ENCODE measurements around the gene MEA1. TPM values are rescaled to one million over a fixed set of nuclear protein-coding genes. Genes with fewer than 3 reads are reported as not detected.

Gene MEA1
- total RNA-seq, 2 donors from 2014 or later, result 29.6 to 50.3 TPM

DNA sequence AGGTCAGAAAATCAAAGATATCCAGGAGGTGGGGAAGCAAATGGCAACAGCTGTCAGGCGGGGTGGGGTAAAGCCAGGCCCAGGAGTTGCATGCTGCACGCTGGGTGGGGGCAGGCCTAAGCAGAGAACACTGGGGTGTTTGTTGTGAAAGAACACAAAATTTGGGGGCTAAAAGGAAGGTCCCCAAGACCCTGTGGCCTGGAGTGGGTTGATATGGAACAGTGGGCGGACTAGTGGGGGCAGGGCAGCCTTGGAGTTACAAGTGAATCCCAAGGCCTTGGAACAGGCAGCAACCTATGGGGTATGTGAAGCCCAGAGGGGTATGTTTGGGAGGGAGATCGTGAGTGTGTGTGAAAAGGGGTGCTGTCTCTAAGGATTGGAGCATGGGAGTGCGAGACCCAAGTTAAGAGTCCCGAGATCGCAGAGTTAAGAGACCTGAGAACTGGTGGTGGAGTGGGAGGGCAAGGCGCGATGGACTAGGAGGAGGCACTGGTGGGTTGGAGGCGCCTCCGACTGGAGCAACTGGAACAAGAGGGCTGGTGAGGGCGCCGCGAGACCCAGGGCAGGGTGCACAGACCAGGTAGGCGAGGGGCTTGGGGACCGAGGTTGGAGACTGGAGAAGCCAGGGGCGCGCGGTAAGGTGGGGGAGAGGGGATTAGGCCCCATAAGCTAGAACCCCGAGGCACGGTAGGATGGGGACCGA is 39.2 kb upstream of the MEA1 start:
- no peak for DNase-seq (ENCODE audit: low spot score)
- H3K27me3 ChIP-seq, result no peaks in the 10 kb centered on the region

DNA sequence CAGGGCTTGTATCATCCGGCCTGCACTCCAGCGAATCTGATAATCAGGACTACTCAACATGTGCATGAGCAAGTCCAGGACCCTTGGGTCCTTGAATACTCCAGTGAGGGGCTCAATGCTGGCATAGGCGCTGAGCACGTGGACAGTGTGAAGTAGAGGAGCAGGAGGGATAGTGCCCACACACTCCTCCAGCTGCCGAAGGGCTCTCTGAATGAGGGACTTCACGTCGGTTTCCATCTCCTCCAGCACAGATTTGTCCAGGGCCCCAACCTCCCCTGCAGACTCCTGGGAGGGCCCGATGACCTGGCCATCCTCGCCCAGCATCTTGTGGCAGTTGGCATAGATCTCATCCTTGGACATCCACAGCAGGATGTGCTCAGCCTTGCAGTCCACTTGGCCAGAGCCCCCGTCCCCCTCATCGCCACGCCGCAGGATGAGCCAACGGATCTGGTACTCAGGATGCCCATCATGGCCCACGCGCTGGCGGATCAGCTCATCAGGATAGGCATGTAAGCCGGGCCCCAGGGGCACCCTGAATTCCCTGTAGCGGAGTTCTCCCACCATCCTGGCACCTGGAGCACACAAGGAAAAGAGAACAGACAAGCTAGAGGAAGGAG is 38.6 kb upstream of the MEA1 start:
- peak overlapping the region; percentile 92 to 96 for H3K27ac ChIP-seq
- TF ChIP-seq, protein P1, sequence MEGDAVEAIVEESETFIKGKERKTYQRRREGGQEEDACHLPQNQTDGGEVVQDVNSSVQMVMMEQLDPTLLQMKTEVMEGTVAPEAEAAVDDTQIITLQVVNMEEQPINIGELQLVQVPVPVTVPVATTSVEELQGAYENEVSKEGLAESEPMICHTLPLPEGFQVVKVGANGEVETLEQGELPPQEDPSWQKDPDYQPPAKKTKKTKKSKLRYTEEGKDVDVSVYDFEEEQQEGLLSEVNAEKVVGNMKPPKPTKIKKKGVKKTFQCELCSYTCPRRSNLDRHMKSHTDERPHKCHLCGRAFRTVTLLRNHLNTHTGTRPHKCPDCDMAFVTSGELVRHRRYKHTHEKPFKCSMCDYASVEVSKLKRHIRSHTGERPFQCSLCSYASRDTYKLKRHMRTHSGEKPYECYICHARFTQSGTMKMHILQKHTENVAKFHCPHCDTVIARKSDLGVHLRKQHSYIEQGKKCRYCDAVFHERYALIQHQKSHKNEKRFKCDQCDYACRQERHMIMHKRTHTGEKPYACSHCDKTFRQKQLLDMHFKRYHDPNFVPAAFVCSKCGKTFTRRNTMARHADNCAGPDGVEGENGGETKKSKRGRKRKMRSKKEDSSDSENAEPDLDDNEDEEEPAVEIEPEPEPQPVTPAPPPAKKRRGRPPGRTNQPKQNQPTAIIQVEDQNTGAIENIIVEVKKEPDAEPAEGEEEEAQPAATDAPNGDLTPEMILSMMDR (IDR thresholded peaks at IDR 0.05), result no peak
- peaks cover 0 to 23% of the 10 kb centered on the region in 2 donors for H3K4me1 ChIP-seq
- H3K36me3 ChIP-seq, result peaks cover 40% of the 10 kb centered on the region
- H3K9me3 ChIP-seq, result no peaks in the 10 kb centered on the region
- H3K27me3 ChIP-seq, result no peaks in the 10 kb centered on the region
- H3K4me3 ChIP-seq, result no peak overlapping the region
- no peak for DNase-seq (ENCODE audit: low spot score)

More for the DNA sequence above, 39.2 kb upstream of the MEA1 start:
- Histone ChIP-seq H3K9me3 (no peaks in the 10 kb centered on the region), H3K4me3 (peak overlapping the region; percentile 69 to 71), H3K36me3 (peaks cover 42% of the 10 kb centered on the region), H3K27ac (peak overlapping the region; percentile 92 to 96), H3K4me1 (peaks cover 0 to 29% of the 10 kb centered on the region in 2 donors)
- TF ChIP-seq, protein P1 (IDR thresholded peaks at IDR 0.05), result no peak

DNA sequence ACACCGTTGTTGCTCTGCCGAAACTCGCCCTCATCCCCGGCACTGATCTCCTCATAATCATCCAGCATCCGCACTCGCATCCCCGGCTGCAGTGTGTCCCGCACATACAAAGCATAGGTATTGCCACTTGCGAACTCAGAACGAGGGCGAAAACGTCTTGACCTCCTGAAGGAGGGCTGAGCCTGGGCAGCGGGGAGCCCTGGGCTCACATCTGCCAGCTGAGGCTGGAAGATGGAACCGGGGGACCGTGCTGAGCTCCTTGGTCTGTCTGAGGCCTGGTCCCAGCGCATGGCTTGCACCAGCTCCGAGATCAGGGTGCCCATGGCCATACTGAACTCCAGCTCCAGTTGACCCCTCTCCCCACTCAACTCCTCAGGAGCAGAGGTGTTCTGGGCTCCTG is 37.2 kb upstream of the MEA1 start:
- Histone ChIP-seq H3K27ac (no peak overlapping the region), H3K9me3 (no peaks in the 10 kb centered on the region), H3K27me3 (no peaks in the 10 kb centered on the region), H3K36me3 (peaks cover 36% of the 10 kb centered on the region), H3K4me3 (no peak overlapping the region), H3K4me1 (peaks cover 0 to 23% of the 10 kb centered on the region in 2 donors)
- no peak for DNase-seq (ENCODE audit: low spot score)
- TF ChIP-seq, protein P1 (IDR thresholded peaks at IDR 0.05), result no peak

DNA sequence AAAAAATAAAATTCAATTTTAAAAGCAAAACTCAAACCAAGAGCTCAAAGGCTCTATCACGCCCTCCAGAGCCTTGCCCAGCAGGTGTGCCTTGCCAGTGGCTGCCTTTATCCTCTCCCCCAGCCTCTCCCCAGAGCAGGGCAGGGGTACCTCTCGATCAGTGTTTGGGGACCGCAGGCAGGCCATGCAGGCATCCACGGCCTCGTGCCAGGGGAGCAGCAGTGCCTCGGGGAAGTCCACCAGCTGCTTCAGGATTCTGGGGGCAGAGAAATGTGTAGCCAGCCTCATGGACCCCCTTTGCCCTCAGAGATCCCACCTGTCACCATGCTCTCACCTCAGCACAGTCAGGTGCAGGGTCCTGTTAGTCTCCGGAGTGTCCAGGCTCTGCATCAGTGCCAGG is 34.3 kb upstream of the MEA1 start:
- peaks cover 51% of the 10 kb centered on the region for H3K36me3 ChIP-seq
- peaks cover 0 to 12% of the 10 kb centered on the region in 2 donors for H3K4me1 ChIP-seq
- no peak overlapping the region for H3K4me3 ChIP-seq
- no peaks in the 10 kb centered on the region for H3K27me3 ChIP-seq
- H3K27ac ChIP-seq, result no peak overlapping the region
- TF ChIP-seq, protein P1 (IDR thresholded peaks at IDR 0.05), result no peak
- DNase-seq (ENCODE audit: low spot score), result no peak
- no peaks in the 10 kb centered on the region for H3K9me3 ChIP-seq

DNA sequence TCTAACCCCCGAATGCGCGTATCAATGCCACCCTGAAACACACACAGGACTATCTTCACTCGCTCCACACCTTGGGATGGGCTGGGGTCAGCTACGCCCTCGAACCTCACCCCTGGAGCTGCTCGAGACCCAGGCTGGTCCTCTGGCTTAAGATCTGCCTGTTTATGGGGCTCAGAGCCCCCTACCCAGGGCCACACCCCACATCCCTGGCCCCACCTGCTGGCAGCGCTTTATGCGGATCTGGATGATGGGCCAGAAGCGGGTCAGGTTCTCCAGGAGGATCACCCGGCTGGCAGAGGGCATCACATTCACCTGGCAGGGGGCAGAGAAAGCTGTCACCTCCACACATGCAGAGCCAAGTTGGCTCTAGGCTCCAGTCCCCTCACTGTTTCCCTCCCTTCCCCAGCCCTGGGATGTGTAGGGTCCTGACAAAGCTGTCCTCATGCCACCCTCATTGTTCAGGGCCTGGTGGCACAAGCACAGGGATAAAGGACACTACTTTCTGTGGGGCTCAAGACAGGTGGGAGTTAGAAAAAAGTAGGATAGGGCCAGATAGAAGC is 31.7 kb upstream of the MEA1 start:
- DNase-seq (ENCODE audit: low spot score), result no peak
- no peaks in the 10 kb centered on the region for H3K9me3 ChIP-seq
- no peak overlapping the region for H3K4me3 ChIP-seq
- TF ChIP-seq, protein P1 (IDR thresholded peaks at IDR 0.05), result no peak
- no peaks in the 10 kb centered on the region for H3K4me1 ChIP-seq
- H3K27me3 ChIP-seq, result no peaks in the 10 kb centered on the region
- no peak overlapping the region for H3K27ac ChIP-seq
- peaks cover 63% of the 10 kb centered on the region for H3K36me3 ChIP-seq

All from right atrium auricular region (tissue), 2 donors.